Uterus (tissue), 2 donors: ENCODE results near the gene SLC9B1.

Experiments
- POLR2A ChIP-seq, 2 donors: fragments of 450-650 bp; IDR thresholded peaks; one replicate each; pipeline ENCODE4 v1.6.1; 2016; ENCODE audit warnings: antibody characterized with exemption in 2 of 2, mild to moderate bottlenecking in 1 of 2, moderate library complexity in 1 of 2
- TF ChIP-seq, protein P1 (sequence below), 4 experiments: fragments of 200-600 bp in 2 of 4; fragments of 450-650 bp in 2 of 4; sonication (generic) in 2 of 4; IDR thresholded peaks; one replicate each; pipeline ENCODE4 v1.5.1; 2016 to 2019; ENCODE audit warnings: antibody characterized with exemption in 4 of 4, mild to moderate bottlenecking in 2 of 4, moderate library complexity in 1 of 4

GRCh38 chr4:103050736-103051436, 31.4 kb upstream of the SLC9B1 start:
- no peak for TF ChIP-seq POLR2A (IDR thresholded peaks at IDR 0.05)
- TF ChIP-seq, protein P1, sequence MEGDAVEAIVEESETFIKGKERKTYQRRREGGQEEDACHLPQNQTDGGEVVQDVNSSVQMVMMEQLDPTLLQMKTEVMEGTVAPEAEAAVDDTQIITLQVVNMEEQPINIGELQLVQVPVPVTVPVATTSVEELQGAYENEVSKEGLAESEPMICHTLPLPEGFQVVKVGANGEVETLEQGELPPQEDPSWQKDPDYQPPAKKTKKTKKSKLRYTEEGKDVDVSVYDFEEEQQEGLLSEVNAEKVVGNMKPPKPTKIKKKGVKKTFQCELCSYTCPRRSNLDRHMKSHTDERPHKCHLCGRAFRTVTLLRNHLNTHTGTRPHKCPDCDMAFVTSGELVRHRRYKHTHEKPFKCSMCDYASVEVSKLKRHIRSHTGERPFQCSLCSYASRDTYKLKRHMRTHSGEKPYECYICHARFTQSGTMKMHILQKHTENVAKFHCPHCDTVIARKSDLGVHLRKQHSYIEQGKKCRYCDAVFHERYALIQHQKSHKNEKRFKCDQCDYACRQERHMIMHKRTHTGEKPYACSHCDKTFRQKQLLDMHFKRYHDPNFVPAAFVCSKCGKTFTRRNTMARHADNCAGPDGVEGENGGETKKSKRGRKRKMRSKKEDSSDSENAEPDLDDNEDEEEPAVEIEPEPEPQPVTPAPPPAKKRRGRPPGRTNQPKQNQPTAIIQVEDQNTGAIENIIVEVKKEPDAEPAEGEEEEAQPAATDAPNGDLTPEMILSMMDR (IDR thresholded peaks at IDR 0.05): no peak
